GM12878 (cell line): Measurements from ENCODE around the gene TSPAN15. TPM values are rescaled to one million over a fixed set of nuclear protein-coding genes. Genes with fewer than 3 reads are reported as not detected.

ENCODE experiments used
- ATAC-seq: fragments of 200-7000 bp; cut with Tn5 transposase; 3 replicates; pipeline ENCODE4 v1.9.1; 2020; ENCODE audit warnings: mild to moderate bottlenecking, moderate library complexity
- BruUV-seq: library from RNA; stranded (reverse); fragments of 400-500 nt; replicated peaks from 2 replicates; lab custom pipeline; 2021; lab: Mats Ljungman, UMichigan
- CTCF ChIA-PET: fragments of 300-600 bp; sonication (Branson Sonifier 250); formaldehyde crosslinking; extraction: SDS; loops from one replicate; lab custom pipeline; 2021; ENCODE audit warnings: inconsistent platforms; lab: Yijun Ruan, JAX
- POLR2A ChIA-PET: fragments of 350-600 bp; formaldehyde crosslinking; extraction: SDS; loops from one replicate; lab custom pipeline; 2021; ENCODE audit warnings: inconsistent platforms; lab: Charles Lee
- RAD21 ChIA-PET: fragments of 300-600 bp; sonication (Branson Sonifier 250); formaldehyde crosslinking; loops from one replicate; lab custom pipeline; 2023; ENCODE audit warnings: antibody characterized with exemption; ENCODE audit not compliant: unreplicated experiment; lab: Charles Lee
- SMC1A ChIA-PET: fragments of 300-600 bp; sonication (Branson Sonifier 250); formaldehyde crosslinking; loops from one replicate; lab custom pipeline; 2023; ENCODE audit not compliant: unreplicated experiment, uncharacterized antibody; lab: Charles Lee
- DNase-seq: peaks from one replicate; pipeline ENCODE4 v3.0.0-alpha.2; 2011; ENCODE audit warnings: low read depth, low spot score
- FAIRE-seq: peaks from 3 replicates; lab custom pipeline; 2011; peaks lifted over from hg19 to GRCh38; lab: Jason Lieb, UNC
- H2AFZ ChIP-seq: 2 replicates; pipeline ENCODE4 v1.6.0; 2011; ENCODE audit warnings: low read depth, low read length, control low read depth; ENCODE audit not compliant: control insufficient read depth
- H3K27ac ChIP-seq: 2 replicates; pipeline ENCODE4 v1.5.1; 2011; ENCODE audit warnings: control low read depth; ENCODE audit not compliant: control insufficient read depth, insufficient read depth
- H3K27me3 ChIP-seq, 2 experiments: replicated peaks in 1 of 2; 2 replicates each; pipeline versions ENCODE4 v1.6.0 to v1.6.1; 2011; ENCODE audit warnings: low read length in 1 of 2; ENCODE audit not compliant: control insufficient read depth in 2 of 2, insufficient read depth in 2 of 2
- H3K36me3 ChIP-seq, 2 experiments: 2 replicates each; pipeline ENCODE4 v1.5.1; 2011; ENCODE audit warnings: low read length in 1 of 2; ENCODE audit not compliant: control insufficient read depth in 2 of 2, insufficient read depth in 2 of 2
- H3K4me1 ChIP-seq: 2 replicates; pipeline ENCODE4 v1.6.1; 2011; ENCODE audit warnings: mild to moderate bottlenecking, low read length, moderate library complexity, mixed read lengths; ENCODE audit not compliant: control insufficient read depth, insufficient read depth
- H3K4me2 ChIP-seq: 2 replicates; pipeline ENCODE4 v1.6.0; 2011; ENCODE audit warnings: control low read depth; ENCODE audit not compliant: control insufficient read depth, insufficient read depth
- H3K4me3 ChIP-seq: fragments of 200-600 bp; sonication (generic); 2 replicates; pipeline ENCODE4 v1.5.1; 2016
- H3K79me2 ChIP-seq: 2 replicates; pipeline ENCODE4 v1.6.0; 2011; ENCODE audit warnings: low read length; ENCODE audit not compliant: control insufficient read depth, insufficient read depth
- H3K9ac ChIP-seq: 2 replicates; pipeline ENCODE4 v1.8.0; 2011; ENCODE audit warnings: low read length, control low read depth, mixed read lengths; ENCODE audit not compliant: control insufficient read depth, insufficient read depth
- H3K9me3 ChIP-seq: replicated peaks from 3 replicates; pipeline ENCODE4 v1.5.1; 2011; ENCODE audit warnings: mild to moderate bottlenecking, low read length; ENCODE audit not compliant: control insufficient read depth, insufficient read depth
- H4K20me1 ChIP-seq: 2 replicates; pipeline ENCODE4 v1.6.0; 2011; ENCODE audit not compliant: control insufficient read depth, insufficient read depth
- BMI1 ChIP-seq: fragments of 450-650 bp; IDR thresholded peaks from 2 replicates; pipeline ENCODE4 v1.6.1; 2016; ENCODE audit warnings: mild to moderate bottlenecking, moderate library complexity, borderline replicate concordance
- BRCA1 ChIP-seq: IDR thresholded peaks from 2 replicates; pipeline ENCODE4 v1.6.1; 2011; ENCODE audit warnings: low read depth, low read length, improper control_type of control experiment
- IKZF1 ChIP-seq: fragments of 450-650 bp; conservative IDR thresholded peaks from 2 replicates; pipeline ENCODE4 v1.6.1; 2017; ENCODE audit warnings: antibody characterized with exemption, mild to moderate bottlenecking
- PAX5 ChIP-seq: IDR thresholded peaks from 2 replicates; pipeline ENCODE4 v1.6.1; 2011; ENCODE audit warnings: low read depth, low read length, borderline replicate concordance
- PML ChIP-seq: IDR thresholded peaks from 2 replicates; pipeline ENCODE4 v1.6.1; 2012; ENCODE audit warnings: low read length, inconsistent platforms
- POLR2AphosphoS2 ChIP-seq: IDR thresholded peaks from 2 replicates; pipeline ENCODE4 v1.6.1; 2011; ENCODE audit warnings: low read depth, mild to moderate bottlenecking, low read length, improper control_type of control experiment, moderate library complexity
- POU2F2 ChIP-seq: IDR thresholded peaks from 3 replicates; pipeline ENCODE4 v1.6.1; 2011; ENCODE audit warnings: low read depth, mild to moderate bottlenecking, low read length, borderline replicate concordance
- RB1 ChIP-seq: fragments of 450-650 bp; formaldehyde crosslinking; IDR thresholded peaks from 2 replicates; pipeline ENCODE4 v1.6.1; 2017; ENCODE audit warnings: mild to moderate bottlenecking, borderline replicate concordance
- SIX5 ChIP-seq: IDR thresholded peaks from 2 replicates; pipeline ENCODE4 v1.6.1; 2011; ENCODE audit warnings: mild to moderate bottlenecking, low read depth, low read length, moderate library complexity; ENCODE audit not compliant: severe bottlenecking
- STAT3 ChIP-seq: IDR thresholded peaks from 2 replicates; pipeline ENCODE4 v1.6.1; 2011; ENCODE audit warnings: low read depth, low read length, improper control_type of control experiment
- TBL1XR1 ChIP-seq: IDR thresholded peaks from 2 replicates; pipeline ENCODE4 v1.6.1; 2012; ENCODE audit warnings: low read depth, low read length, improper control_type of control experiment
- WGBS: methylation state at CpG from one replicate; pipeline ENCODE4 v1.1.6; 2016; ENCODE audit warnings: low lambda C conversion rate; ENCODE audit not compliant: insufficient replicate concordance, insufficient coverage; ENCODE audit errors: missing lambda C conversion rate; 5-methylcytosine and 5-hydroxymethylcytosine counted together
- in situ Hi-C: fragments of 300-500 bp; cut with MboI; formaldehyde crosslinking; loops from 9 replicates; pipeline ENCODE4 v1.14.3; 2018; ENCODE audit warnings: mixed read lengths
- intact Hi-C: fragments of 100-400 bp; cut with micrococcal nuclease; formaldehyde crosslinking; loops from one replicate; pipeline ENCODE4 v1.14.2; 2022; ENCODE audit not compliant: unreplicated experiment
- polyA plus RNA-seq, 11 experiments: library from polyadenylated mRNA; depleted of rRNA in 4 of 11; unstranded in 6 of 11; stranded (reverse) in 5 of 11; fragments of >200 nt; fragmentation: Nextera tagmentation in 4 of 11; fragmentation: Illumina TruSeq in 1 of 11; extraction: Ambion mirVana in 4 of 11; extraction: Trizol in 1 of 11; gene quantifications; 1 replicate in 1 of 11; 2 replicates in 10 of 11; pipeline versions ENCODE4 v1.2.1 to v1.2.3, GENCODE V29; 2011 to 2016; ENCODE audit warnings: inconsistent platforms in 2 of 11, missing spikeins in 2 of 11, low read depth in 1 of 11
- total RNA-seq, 4 experiments: library from RNA; depleted of rRNA in 3 of 4; stranded (reverse); fragments of >200 nt in 3 of 4; fragmentation: Illumina TruSeq in 1 of 4; extraction: Trizol in 1 of 4; gene quantifications; 2 replicates each; pipeline versions ENCODE4 v1.2.1 to v1.2.3, GENCODE V29; 2013 to 2021
- TF ChIP-seq, protein P1 (sequence below): IDR thresholded peaks from 2 replicates; pipeline ENCODE4 v1.6.1; 2012; ENCODE audit warnings: low read length, inconsistent platforms

Gene TSPAN15
- total and polyA plus RNA-seq, 10 of the 15 experiments (the other 5 are each of a cell fraction or from before 2014, with no cell fraction given): 1.3 to 8.5 (median 2.4) TPM; not detected in 2

- POLR2A ChIA-PET: no interaction called here
- CTCF ChIA-PET: no interaction called here
- RAD21 ChIA-PET: no interaction called here
- no peak for DNase-seq
- Histone ChIP-seq H3K9ac (no peak overlapping the region), H3K79me2 (no peaks in the 10 kb centered on the region), H2AFZ (no peak overlapping the region), H3K4me2 (no peak overlapping the region), H3K27me3 (peaks cover 0 to 2% of the 10 kb centered on the region in 2 experiments; a peak in 2 of 4 replicates), H3K36me3 (no peaks in the 10 kb centered on the region), H3K4me1 (no peaks in the 10 kb centered on the region), H3K4me3 (no peak overlapping the region), H4K20me1 (no peaks in the 10 kb centered on the region), H3K27ac (no peak overlapping the region), H3K9me3 (peaks cover 9% of the 10 kb centered on the region; the same call in 2 of the 3 replicates)
- BruUV-seq: no TSS peak
- no peak for FAIRE-seq
- 40% methylated on average over 4 of the region's 4 CpGs for WGBS
- intact Hi-C loops (no loop called here), in situ Hi-C loops (no loop called here)
- SMC1A ChIA-PET: no interaction called here
- no peak for TF ChIP-seq STAT3
- ATAC-seq: no peak
Measured at GRCh38 chr10:69553328-69553727, 102.1 kb downstream of the TSPAN15 start.

DNA sequence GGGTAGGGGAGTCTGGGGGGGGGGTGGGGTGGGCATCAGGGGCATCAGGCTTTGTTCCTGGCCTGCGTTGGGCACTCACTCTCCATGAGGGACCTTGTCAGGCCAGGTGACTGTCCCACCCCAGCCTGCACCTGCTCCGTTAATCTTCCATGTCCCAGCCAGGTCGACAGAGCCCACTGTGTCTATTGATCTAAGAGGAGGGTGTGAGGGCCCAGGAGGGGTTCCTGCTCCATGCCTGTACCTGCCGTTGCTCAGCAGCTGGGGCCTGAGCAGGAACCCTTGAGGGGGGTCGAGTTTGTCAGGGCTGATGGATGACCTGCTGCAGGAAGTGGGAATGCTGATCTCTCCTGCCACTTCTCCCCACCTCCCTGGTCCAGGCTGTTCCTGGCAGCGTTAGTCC lies 103.3 kb downstream of the TSPAN15 start:
- DNase-seq (no peak), FAIRE-seq (no peak), ATAC-seq (no peak)
- no peaks in the 10 kb centered on the region for H4K20me1 ChIP-seq
- intact Hi-C loops: no loop called here
- no TSS peak for BruUV-seq
- no peak overlapping the region for H3K27ac ChIP-seq
- no peak overlapping the region for H3K4me3 ChIP-seq
- ChIA-PET POLR2A (no interaction called here), CTCF (no interaction called here), SMC1A (no interaction called here), RAD21 (no interaction called here)
- no peak overlapping the region for H2AFZ ChIP-seq
- H3K4me1 ChIP-seq: no peaks in the 10 kb centered on the region
- peaks cover 2 to 3% of the 10 kb centered on the region in 2 experiments; a peak in 3 of 4 replicates for H3K27me3 ChIP-seq
- H3K9ac ChIP-seq: no peak overlapping the region
- no peak for TF ChIP-seq IKZF1
- no peak for TF ChIP-seq BRCA1
- TF ChIP-seq RB1: no peak
- TF ChIP-seq BMI1: no peak
- TF ChIP-seq SIX5: no peak
- TF ChIP-seq, protein P1, sequence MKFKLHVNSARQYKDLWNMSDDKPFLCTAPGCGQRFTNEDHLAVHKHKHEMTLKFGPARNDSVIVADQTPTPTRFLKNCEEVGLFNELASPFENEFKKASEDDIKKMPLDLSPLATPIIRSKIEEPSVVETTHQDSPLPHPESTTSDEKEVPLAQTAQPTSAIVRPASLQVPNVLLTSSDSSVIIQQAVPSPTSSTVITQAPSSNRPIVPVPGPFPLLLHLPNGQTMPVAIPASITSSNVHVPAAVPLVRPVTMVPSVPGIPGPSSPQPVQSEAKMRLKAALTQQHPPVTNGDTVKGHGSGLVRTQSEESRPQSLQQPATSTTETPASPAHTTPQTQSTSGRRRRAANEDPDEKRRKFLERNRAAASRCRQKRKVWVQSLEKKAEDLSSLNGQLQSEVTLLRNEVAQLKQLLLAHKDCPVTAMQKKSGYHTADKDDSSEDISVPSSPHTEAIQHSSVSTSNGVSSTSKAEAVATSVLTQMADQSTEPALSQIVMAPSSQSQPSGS: no peak
- no peak for TF ChIP-seq PAX5
- TF ChIP-seq POU2F2: no peak
- no peak for TF ChIP-seq PML
- TF ChIP-seq POLR2AphosphoS2: no peak
- no peak for TF ChIP-seq TBL1XR1
- H3K79me2 ChIP-seq: no peaks in the 10 kb centered on the region
- peaks cover 7% of the 10 kb centered on the region; the same call in 1 of the 3 replicates for H3K9me3 ChIP-seq
- WGBS: 0% methylated on average over 6 of the region's 6 CpGs
- no peak overlapping the region for H3K4me2 ChIP-seq
- in situ Hi-C loops: no loop called here
- H3K36me3 ChIP-seq: no peaks in the 10 kb centered on the region
